SK-MEL-5 (cell line): ENCODE data around the gene CASP1. TPM values are rescaled to one million over a fixed set of nuclear protein-coding genes. Genes with fewer than 3 reads are reported as not detected.
A peak's percentile ranks its signal among the peaks of the same experiment; 100 is the strongest.

ENCODE experiments used
- DNase-seq: peaks from one replicate; pipeline ENCODE4 v3.0.0-alpha.2; 2016; ENCODE audit warnings: low read depth, low spot score
- in situ Hi-C: cut with HindIII; loops from 2 replicates; pipeline ENCODE4 v1.10.0; 2016; ENCODE audit warnings: low sequenced_read_pairs, high pct_unique_total_duplicates, low pct_unique_long_range_greater_than_20kb
- total RNA-seq: library from RNA; depleted of rRNA; stranded (reverse); fragments of >200 nt; shearing (Covaris generic); gene quantifications from 2 replicates; pipeline ENCODE4 v1.2.3, GENCODE V29; 2014; rRNA removed

Gene CASP1
- total RNA-seq, 1 experiment from 2014 or later = 20.7 TPM

DNA sequence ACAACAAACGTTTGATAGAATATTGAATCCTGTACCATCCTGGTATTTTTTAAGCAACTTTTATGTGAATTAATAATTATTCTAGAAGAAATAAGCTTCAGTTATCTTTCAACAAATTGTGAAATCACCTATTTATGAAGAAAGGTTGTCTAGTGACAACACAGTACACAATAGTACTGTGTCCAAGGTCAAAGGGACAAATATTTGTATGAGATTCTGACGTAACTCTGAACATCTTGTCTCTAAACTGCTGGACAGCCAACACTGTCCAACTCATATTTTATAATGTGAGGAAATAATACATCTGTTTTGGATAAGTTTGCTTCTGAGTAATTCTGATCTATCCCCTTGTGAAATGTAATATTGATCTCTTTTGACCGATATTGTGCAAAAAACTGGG is 30.9 kb downstream of the CASP1 start:
- in situ Hi-C loops = no loop called here
- no peak for DNase-seq

DNA sequence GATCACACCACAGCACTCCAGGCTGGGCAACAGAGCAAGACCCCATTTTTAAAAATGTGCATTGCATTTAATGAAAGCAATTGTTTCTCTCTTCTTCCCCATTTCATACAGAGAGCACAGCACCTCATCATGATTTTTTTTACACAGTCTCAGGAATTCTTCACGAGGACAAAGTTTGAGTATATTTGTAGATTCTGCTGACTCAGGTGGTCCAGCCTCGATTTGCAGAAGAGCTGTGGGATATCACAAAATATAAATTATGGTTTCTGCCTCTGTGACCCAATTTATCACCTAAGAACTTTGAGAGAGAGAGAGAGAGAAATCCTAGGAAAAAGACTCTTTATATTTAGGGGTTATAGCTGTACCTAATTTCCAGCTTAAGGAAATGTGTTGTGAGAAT is 31.8 kb downstream of the CASP1 start:
- no peak for DNase-seq
- in situ Hi-C loops = no loop called here

GRCh38 chr11:105000797-105001196 is 34.1 kb downstream of the CASP1 start:
- DNase-seq = no peak
- in situ Hi-C loops = no loop called here

DNA sequence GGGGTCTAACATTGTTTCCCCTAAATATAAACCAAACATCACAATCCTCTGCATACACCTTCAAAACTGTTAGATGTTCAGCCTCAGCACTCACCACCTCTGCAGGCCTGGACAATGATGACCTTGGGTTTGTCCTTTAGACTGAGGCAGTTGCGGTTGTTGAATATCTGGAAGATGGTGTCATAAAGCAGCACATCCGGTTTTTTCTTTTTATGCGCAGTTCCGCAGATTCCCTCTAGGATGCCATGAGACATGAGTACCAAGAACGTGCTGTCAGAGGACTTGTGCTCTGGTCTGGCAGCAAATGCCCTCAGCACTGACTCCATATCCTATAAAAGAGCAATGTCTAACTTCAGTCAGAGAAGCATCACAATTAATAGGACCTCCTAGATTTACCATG is 34.8 kb downstream of the CASP1 start:
- peak; percentile 13 for DNase-seq
- in situ Hi-C loops = no loop called here

GRCh38 chr11:104999721-105000120 is 35.2 kb downstream of the CASP1 start:
- in situ Hi-C loops = no loop called here
- no peak for DNase-seq

DNA sequence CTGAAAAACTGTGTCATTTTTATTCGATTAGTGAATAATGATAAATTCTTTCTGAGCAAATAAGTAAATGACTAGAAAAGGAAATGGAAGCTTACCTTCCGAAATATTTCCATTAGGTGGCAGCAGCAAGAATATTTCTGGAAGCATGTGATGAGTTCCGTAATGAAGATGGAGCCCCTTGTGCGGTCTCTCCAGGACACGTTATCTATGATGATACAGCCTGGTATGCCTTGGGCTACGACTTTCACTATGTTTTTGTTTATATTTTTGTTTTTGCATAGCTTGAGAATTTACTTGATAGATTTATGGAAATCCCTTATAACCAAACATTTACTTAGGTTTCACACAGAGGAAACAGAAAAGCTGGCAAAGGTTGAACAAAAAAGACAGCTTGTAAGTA is 37.7 kb downstream of the CASP1 start:
- peak; percentile 57 for DNase-seq
- in situ Hi-C loops = no loop called here

GRCh38 chr11:104995001-104995408 is 39.9 kb downstream of the CASP1 start:
- in situ Hi-C loops = no loop called here
- no peak for DNase-seq

DNA sequence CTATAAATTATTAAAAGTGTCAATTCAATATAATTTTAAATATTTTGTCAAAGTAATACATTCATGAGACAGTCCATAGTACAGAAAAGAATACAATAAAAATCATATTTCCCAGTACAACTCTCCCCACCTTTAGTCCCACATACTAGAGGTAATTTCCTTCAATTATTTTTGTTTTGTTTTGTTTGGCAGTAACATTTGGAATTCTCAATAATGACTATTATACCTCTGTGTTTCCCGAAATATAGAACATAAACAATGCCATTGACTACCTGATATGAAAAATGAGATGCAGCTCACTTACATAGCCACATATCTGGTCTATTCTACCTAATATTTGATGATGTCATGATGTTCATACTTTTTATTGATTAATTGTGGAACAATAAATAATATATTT is 42.2 kb downstream of the CASP1 start:
- in situ Hi-C loops = no loop called here
- DNase-seq = no peak

DNA sequence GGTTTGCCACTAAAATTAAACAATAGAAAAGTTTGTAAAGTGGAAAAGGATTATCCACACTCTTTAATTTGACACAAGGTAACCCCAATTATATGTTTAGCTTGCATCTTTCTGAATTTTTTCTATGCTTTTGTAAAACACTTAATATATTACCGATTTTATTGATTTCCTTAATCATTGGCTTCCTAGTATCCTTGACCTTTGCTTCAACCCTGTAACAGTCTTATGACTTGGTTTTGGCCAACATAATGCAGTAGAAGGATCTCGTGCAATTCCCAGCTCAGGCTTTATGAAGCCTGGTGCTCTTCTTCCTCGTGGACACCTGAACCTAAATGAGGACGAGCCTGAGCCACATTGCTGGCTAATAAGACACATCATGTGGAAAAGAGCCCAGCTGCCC is 43.0 kb downstream of the CASP1 start:
- DNase-seq = no peak
- in situ Hi-C loops = no loop called here

DNA sequence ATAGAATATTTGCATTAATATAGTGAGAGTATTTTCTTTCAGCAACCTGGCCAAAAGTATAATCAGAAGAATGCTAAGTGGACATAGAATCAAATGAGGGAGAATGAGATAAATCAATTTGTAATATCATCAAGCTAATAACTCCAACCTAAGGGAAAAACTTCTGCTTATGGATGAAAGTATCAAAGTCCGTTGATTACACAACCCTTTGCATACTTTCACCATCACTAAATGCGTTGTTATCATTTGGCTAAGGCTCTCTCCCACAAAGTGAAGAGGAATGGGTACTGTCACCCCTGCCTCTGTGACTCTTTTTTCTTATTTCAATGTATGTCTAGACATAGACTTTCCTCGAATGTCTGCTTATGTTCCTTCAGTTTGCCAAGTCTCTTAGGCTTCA is 50.1 kb downstream of the CASP1 start:
- DNase-seq = no peak

DNA sequence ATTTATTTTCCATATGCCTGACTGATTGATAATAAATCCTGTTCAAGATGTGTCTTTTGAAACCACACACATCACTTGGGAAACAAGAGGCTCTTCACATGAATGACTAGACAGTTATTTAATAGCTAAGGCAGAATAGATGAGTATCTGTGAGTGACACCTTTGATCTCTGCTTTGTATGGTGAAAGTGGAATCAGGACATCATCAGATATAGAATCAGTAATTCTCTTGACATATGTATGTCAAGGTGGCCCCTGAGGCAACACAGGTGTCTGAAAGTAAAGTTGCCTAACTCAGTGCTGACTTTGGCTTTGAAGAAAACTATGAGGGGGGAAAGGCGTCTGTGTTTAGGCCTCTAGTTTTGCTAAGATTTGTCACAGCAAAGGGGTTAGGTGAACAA is 55.1 kb downstream of the CASP1 start:
- no peak for DNase-seq
- in situ Hi-C loops = no loop called here

More for the DNA sequence above, 50.1 kb downstream of the CASP1 start:
- in situ Hi-C loops = no loop called here

Other genes with a start within 250 kb of the CASP1 start
- not detected in 2 replicates for gene CASP12, start 136.7 kb downstream of the CASP1 start, total RNA-seq
- gene CASP4, start 66.6 kb downstream of the CASP1 start, total RNA-seq = 91.5 and 96.1 TPM in 2 replicates
- gene CASP5, start 12.0 kb downstream of the CASP1 start, total RNA-seq = not detected in 2 replicates
- gene CARD16, start 10.2 kb upstream of the CASP1 start, total RNA-seq = 19.3 and 19.5 TPM in 2 replicates
- not detected in 2 replicates for gene CARD18, start 104.6 kb upstream of the CASP1 start, total RNA-seq